ENCODE data around the gene RNF133. TPM values are rescaled to one million over a fixed set of nuclear protein-coding genes. Genes with fewer than 3 reads are reported as not detected.

Gene RNF133
- total and polyA plus RNA-seq, 12 donors = 0.13 to 3.2 (median 0.57) TPM; not detected in 3

GRCh38 chr7:122715183-122715582 is 16.3 kb upstream of the RNF133 start:
- Histone ChIP-seq H3K36me3 (replicated peaks in 1 of 2) (no peaks in the 10 kb centered on the region), H3K4me3 (no peak overlapping the region), H3K9me3 (replicated peaks in 1 of 3) (peaks cover 0 to 9% (median 0%) of the 10 kb centered on the region in 3 donors), H3K27ac (no peak overlapping the region), H3K4me1 (replicated peaks in 1 of 2) (no peaks in the 10 kb centered on the region), H3K27me3 (no peaks in the 10 kb centered on the region)
- TF ChIP-seq CTCF (IDR thresholded peaks at IDR 0.05) (no peak), POLR2A (IDR thresholded peaks at IDR 0.05) (no peak)
- DNase-seq = no peak
- intact Hi-C loops (cut with DNase I) = no loop called here
- 91 to 98% (median 95%) methylated on average over 3 of the region's 3 CpGs for WGBS, 4 donors

DNA sequence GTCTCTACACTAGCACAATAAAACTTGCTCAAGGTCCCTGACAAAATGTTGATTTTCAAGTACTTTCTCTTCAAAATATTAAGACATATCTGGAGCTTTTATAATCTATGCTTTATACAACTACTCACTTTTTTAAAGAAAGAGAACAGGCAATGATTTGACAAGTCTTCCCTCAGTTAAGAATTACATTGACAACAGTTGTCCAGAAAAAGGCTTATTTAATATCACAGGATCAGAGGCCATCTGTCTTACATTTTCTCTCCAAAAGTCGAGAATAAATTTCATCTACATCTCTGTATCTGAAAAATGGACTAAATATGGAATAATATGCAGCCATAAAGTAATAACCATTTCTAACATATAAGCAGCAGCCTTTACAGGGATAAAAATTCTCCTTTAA is 12.0 kb upstream of the RNF133 start:
- no peak for DNase-seq
- TF ChIP-seq CTCF (IDR thresholded peaks at IDR 0.05) (no peak), POLR2A (IDR thresholded peaks at IDR 0.05) (no peak)
- H3K4me3 ChIP-seq = no peak overlapping the region
- H3K9me3 ChIP-seq (replicated peaks in 1 of 3) = peaks cover 0 to 9% (median 0%) of the 10 kb centered on the region in 3 donors
- no peaks in the 10 kb centered on the region for H3K4me1 ChIP-seq (replicated peaks in 1 of 2)
- H3K27me3 ChIP-seq = no peaks in the 10 kb centered on the region
- 47 to 59% (median 50%) methylated on average over 1 of the region's 1 CpG for WGBS, 4 donors
- H3K36me3 ChIP-seq (replicated peaks in 1 of 2) = no peaks in the 10 kb centered on the region
- H3K27ac ChIP-seq = no peak overlapping the region
- intact Hi-C loops (cut with DNase I) = no loop called here

GRCh38 chr7:122709930-122710646 is 11.2 kb upstream of the RNF133 start:
- no peaks in the 10 kb centered on the region for H3K27me3 ChIP-seq
- intact Hi-C loops (cut with DNase I) = no loop called here
- WGBS, 4 donors = 81 to 89% (median 86%) methylated on average over 7 of the region's 7 CpGs

GRCh38 chr7:122706836-122707235 is 7.9 kb upstream of the RNF133 start:
- Histone ChIP-seq H3K9me3 (replicated peaks in 1 of 3) (no peaks in the 10 kb centered on the region), H3K27ac (no peak overlapping the region), H3K4me3 (no peak overlapping the region), H3K4me1 (replicated peaks in 1 of 2) (peaks cover 0 to 4% of the 10 kb centered on the region in 2 donors), H3K27me3 (no peaks in the 10 kb centered on the region), H3K36me3 (replicated peaks in 1 of 2) (no peaks in the 10 kb centered on the region)
- intact Hi-C loops (cut with DNase I) = no loop called here
- 63 to 71% (median 67%) methylated on average over 2 of the region's 2 CpGs for WGBS, 4 donors
- DNase-seq = no peak
- no peak for TF ChIP-seq POLR2A (IDR thresholded peaks at IDR 0.05)
- no peak for TF ChIP-seq CTCF (IDR thresholded peaks at IDR 0.05)

More at GRCh38 chr7:122709930-122710646, 11.2 kb upstream of the RNF133 start:
- H3K9me3 ChIP-seq (replicated peaks in 1 of 3) = peaks cover 0 to 9% (median 0%) of the 10 kb centered on the region in 3 donors
- TF ChIP-seq POLR2A (IDR thresholded peaks at IDR 0.05) (no peak), CTCF (IDR thresholded peaks at IDR 0.05) (no peak)
- H3K4me1 ChIP-seq (replicated peaks in 1 of 2) = no peaks in the 10 kb centered on the region
- no peak overlapping the region for H3K4me3 ChIP-seq
- H3K27ac ChIP-seq = no peak overlapping the region
- no peaks in the 10 kb centered on the region for H3K36me3 ChIP-seq (replicated peaks in 1 of 2)
- DNase-seq = no peak
